Effector CD4-positive, alpha-beta T cell (primary cell): ENCODE measurements around the gene KPNA3.
"Not testable (repeated sequence)": the region's sequence is repeated elsewhere in the genome, so short reads cannot be mapped to it uniquely, and the experiment has no call there.

Experiments
- DNase-seq: peaks from one replicate; pipeline ENCODE4 v3.0.0-alpha.2; 2020
- total RNA-seq: gene quantifications from one replicate; lab custom pipeline; 2026; lab: John Stamatoyannopoulos, UW

Gene KPNA3, protein sequence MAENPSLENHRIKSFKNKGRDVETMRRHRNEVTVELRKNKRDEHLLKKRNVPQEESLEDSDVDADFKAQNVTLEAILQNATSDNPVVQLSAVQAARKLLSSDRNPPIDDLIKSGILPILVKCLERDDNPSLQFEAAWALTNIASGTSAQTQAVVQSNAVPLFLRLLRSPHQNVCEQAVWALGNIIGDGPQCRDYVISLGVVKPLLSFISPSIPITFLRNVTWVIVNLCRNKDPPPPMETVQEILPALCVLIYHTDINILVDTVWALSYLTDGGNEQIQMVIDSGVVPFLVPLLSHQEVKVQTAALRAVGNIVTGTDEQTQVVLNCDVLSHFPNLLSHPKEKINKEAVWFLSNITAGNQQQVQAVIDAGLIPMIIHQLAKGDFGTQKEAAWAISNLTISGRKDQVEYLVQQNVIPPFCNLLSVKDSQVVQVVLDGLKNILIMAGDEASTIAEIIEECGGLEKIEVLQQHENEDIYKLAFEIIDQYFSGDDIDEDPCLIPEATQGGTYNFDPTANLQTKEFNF
- 30.6 reads per million, percentile 57 among the genes with 10 or more reads in this experiment for total RNA-seq

DNA sequence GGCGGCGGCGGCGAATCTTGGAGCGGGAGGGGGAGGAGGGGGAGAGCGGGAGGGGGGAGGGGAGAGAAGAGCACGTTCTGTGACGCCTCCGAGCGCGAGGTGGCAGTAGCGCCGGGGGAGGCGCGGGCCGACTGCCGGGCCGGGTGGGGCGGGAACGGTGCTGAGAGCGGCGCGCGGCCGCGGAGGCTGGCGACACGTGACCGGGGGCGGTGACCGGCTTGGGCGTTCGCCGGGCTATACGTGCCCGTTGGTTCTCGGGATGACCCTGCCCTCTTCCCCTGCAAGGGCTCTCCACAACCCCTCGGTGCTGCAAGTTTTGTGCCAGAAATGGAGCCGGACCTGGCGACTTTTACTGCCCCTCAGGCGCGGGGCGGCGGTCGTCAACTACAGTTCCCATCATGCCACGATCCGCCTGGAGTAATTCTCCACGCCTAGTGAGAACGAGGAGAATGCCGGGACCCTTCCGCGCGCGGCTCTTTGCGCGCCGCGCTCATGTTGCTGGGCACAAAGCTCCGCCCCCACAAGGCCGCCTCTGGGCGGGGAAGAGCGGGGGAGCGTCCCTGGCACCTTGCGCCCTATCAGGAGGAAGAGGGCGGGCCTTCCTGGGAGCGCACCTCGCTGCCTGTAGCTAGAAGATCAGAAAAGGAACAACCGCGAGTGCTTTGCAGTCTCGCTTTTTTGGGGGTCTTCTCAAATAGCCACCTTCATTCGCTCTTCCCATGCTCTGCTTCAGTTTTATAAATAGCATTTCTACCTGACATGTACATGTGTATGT, at the start of gene KPNA3:
KPNA3 (minus strand) TSS at position 133 of the 775 bp plus-strand sequence. CDS start 176 bp downstream, outside the sequence.
- DNase-seq, result peak; percentile 93

DNA sequence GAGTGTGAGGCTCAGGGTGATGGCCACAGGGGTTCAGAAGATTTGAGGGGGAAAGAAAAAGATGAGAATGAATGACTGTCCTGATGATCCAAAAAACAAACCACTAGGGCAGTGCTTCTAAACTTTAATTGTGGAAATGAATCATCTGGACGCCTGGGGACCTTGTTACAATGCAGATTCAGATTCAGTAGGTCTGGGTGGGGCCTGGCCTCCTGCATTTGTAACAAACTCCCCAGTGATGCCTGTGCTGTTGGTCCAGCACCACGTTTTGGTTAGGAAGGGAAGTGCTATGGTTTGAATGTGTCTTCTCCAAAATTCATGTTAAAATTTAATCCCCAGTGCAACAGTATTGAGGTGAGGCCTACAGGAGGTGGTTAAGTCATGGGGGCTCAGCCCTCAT, 49.5 kb upstream of the KPNA3 start:
- no peak for DNase-seq

DNA sequence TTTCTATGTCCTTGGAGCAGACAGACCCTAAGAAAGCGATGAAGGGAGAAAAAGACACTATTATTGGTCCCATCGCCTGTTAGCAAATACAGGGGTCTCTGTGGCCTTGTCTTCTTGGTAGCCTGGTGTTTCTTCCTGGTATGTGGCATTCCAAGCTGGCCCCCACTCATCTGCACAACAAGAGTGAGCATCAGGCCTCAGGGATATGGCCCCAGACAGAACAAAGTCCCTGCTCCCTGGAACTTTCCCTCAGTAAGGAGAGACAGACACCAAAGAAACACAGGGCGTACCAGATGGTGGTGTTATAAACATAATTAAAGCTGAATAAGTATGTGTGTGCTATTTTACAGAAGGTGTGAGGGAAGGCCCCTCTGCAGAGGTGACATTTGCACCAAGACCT, 48.2 kb upstream of the KPNA3 start:
- DNase-seq, result no peak

DNA sequence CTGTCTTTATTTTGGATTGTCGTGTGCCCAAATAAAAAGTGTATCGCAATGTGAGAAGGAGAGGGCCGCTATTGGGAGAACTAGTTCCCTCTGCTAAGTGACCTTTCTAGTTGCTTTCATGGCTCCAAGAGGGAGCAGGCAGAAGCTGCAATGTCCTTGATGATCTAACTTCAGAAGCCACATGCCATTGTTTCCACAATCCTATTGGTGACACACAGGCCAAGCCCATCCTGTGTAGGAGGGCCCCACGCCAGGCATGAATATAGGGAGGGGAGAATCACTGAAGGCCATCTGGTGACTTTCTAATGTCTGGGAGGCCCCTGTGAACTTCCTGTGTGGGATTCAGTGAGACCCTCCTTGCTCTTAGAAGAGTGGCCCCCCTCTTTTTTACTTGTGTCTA, 47.8 kb upstream of the KPNA3 start:
- no peak for DNase-seq

DNA sequence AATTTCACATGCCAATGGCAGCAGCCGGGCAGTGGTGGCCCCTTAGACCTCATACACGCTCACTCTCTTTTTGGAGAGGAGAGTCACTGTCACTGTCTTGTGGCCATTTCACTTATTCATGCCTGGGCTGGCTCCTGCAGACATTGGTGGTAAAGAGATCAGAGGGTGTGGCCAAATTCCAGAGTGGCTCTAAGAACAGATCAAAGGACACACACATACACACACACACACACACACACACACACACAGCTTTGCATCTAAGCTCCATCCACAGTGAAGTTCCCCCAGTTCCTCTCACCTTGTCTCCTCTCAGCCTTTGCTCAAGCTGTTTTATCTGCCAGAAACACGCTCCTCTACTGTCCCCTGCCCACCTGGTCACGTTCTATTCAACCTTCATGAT, 46.5 kb upstream of the KPNA3 start:
- no peak for DNase-seq

DNA sequence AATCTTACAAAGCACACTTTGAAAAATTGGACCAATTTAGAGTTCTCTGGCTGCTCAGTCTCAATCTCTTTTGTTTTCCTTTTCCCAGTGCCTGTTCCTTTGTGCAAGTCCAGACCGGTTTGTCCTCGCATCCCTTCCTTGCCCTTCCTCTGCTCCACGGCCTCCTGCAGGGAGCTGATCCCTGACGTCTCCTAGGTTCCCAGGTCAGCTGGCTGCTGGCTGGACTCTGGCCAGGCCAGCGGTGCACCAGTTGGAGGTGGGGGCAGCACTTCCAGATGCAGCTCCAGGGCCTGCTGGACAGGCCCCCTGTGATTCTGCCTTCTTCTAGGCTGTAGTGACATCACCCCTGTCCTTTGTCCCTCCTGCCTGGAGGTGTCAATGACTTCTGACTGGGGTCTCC, 44.0 kb upstream of the KPNA3 start:
- DNase-seq, result no peak

DNA sequence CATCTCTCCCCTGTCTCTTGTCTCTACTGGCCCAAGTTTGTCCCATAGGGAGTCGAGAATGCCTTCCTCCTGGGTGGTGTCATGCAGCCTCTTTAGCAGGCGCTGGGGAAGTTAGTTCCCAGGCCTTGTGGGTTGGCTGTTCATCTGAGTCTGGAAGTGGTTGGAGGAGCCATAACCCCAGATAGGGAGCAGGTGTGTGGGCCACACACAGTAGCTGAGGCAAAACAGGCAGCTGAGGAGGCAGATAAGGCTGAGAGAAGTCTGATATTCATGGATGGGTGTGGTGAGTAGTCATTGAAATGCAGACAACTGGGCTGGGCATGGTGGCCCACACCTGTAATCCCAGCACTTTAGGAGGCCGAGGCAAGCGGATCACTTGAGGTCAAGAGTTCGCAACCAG, 40.9 kb upstream of the KPNA3 start:
- DNase-seq, result no peak

DNA sequence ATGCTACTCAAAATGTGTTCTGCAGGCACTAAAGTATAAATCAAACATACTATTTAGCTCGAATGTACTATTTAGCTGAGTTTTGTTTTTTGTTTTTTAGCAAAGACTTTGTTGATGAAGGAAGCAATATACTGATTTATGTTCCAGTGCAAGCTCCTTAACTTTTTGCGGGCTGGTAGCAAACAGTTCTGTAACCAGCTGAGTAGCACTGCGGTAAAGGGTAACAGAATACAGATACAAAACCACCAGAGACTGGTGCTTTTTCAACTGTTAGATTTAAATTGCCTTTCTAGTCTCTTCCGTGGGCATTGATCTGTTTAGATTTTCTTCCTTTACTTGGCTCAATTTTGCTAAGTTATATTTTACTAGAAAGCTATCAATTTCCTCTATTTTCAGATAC, 39.0 kb upstream of the KPNA3 start:
- no peak for DNase-seq

DNA sequence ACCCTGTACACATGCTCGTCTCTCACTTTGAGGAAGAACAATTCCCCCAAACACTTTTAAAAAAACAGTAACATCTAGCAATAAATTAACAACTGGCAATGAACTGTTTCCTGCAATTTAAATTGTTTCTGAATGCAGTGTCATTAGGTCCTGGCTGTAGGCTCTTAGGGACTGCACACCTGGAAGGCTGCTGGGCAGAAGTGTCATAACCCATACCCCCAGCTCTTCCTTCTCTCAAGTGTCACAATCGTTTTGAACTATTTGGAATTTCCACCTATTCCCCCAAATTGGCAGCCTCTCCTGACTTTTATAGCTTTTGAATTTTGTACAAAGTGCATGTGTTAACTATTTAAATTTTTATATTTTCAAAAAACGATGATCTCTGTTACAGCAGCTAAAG, 38.2 kb upstream of the KPNA3 start:
- no peak for DNase-seq

DNA sequence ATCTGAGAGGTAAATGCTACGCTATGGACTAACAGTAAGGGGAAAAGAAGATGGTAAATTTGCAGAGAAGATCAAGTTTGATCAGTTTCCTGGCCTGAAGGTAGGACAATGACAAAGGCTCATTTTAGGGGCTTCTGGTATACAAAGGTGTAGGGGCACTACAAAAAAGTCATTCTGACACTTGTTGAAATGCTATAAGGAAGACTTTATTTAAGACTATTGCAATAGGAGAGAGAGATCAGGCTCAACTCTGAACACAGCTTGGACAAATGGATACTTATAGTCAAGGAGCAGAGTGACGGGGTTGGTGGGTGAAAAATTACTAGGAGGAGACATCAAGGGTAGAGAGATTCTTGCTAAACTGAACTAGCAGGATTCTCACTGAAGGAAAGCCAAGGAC, 37.2 kb upstream of the KPNA3 start:
- no peak for DNase-seq

DNA sequence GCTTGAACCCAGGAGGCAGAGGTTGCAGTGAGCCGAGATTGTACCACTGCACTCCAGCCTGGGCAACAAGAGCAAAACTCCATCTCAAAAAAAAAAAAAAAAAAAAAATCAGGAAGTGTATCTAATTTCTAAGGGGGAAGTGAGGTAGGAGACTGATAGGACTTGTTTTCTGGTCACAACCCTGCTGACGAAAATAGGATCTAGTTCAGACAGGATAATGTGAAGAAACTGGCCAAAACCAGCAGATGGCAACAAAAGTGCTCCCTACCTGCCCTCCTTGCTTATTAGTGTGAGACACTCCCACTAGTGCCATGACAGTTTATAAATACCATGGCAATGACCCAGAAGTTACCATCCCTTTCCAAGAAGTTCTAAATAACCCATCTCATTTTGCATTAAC, 36.0 kb upstream of the KPNA3 start:
- DNase-seq, result no peak

DNA sequence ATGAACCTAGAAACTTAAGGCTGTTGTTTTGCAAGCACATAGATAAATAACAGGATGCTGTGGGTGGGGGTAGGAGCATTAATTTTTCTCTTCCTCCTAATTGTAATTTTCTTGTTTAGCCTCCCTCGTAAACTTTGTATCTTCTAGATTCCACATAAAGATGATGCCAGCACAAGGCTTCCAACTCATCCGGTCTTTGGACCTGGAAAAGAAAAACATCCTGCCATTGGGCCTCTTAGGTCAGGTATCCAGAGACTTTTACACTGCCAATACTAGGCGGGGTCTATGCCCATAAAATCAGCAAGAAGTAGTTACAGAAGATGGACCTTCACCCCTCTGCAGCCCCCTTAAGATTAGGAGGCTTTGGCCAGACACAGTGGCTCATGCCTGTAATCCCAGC, 35.4 kb upstream of the KPNA3 start:
- no peak for DNase-seq

DNA sequence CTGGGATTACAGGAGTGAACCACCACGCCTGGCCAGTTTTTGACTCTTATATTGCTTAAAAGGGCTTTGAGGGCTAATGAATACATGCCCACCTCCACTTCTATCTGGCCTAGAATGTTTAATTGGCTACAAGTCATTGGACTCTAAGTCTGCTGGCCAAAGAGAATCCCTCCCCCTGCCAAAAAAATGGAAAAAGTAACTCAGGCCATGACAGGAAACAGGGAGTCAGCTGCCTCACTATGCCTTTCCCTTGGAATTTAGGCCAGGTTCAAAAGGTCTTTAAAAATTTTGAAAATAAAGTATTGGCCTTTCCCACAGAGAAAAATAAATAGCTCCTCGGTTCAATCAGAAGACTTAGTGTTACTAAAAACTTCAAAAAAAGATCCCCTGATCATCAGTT, 34.9 kb upstream of the KPNA3 start:
- no peak for DNase-seq

DNA sequence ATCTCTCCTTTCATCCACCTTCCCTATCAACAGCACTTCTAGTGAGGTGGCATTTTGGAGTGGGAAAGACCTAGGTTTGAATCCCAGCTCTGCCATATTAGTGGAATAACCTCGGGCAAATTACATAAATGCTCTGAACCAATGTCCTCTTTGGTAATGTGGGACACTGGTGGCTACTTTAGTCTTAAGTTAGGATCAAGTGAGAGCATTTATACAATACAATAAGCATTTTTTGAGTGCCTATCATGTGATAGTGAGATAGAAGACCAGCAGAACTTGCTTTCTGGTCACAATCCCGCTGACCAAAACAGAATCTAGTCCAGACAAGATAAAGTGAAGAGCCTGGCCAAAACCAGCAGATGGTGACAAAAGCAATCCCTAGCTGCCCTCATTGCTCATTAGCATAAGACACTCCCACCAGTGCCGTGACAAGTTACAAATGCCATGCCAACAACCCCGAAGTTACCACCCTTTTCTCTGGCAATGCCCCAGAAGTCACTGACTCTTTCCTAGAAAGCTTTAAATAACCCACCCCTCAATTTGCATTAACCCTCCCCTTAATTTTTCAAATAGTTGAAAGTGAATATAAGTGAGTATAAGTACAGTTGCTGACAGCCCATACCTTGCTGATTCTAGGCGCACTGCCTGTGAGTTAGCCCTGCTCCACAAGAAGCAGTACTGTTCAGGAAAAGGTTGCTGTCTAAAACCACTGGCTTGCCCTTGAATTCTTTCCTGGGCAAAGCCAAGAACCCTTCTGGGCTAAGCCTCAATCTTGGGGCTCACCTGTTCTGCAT, 28.9 kb upstream of the KPNA3 start:
- DNase-seq, result no peak

DNA sequence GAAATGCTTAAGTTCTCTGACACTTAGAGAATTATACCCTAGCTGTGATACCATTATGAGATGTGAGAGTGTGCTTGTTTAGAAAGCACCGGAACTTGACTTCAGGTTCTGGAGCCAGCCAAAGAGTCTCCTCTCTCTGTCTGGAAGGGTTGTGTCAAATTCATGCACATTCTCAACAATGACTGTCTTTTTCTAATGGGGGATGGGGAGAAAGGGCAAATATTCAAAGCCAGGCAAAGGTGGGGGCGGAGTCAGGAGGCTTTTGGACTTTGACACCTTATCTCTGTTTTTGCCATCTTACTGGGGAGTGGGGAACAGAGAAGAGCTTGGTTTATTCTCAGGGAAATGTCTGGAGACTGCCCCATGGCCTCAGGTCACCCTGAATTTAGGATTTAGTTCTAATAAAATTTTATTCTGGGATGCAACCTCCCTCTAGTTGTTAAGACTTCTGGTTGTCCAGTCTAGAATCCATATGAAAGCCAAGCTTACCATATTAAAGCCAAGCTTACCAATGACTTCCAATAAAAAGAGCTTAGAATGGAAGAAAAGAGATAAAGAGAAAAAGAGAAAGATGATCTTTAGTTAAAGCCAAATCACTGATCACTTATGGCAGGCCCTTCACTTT, 28.2 kb upstream of the KPNA3 start:
- no peak for DNase-seq

DNA sequence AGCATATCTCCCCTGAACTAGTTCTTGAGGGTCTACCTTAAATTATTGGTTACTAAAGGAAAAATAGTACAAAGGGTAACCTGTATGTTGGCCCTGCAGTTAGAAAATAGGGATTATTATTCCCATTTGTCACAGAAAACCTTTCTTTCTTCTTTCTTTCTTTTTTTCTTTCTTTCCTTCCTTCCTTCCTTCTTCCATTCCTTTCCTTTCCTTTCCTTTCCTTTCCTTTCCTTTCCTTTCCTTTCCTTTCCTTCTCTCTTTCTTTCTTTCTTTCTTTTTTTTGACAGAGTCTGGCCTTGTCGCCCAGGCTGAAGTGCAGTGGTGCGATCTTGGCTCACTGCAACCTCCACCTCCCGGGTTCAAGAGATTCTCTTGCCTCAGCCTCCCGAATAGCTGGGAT, 23.6 kb upstream of the KPNA3 start:
- DNase-seq, result not testable (repeated sequence)

DNA sequence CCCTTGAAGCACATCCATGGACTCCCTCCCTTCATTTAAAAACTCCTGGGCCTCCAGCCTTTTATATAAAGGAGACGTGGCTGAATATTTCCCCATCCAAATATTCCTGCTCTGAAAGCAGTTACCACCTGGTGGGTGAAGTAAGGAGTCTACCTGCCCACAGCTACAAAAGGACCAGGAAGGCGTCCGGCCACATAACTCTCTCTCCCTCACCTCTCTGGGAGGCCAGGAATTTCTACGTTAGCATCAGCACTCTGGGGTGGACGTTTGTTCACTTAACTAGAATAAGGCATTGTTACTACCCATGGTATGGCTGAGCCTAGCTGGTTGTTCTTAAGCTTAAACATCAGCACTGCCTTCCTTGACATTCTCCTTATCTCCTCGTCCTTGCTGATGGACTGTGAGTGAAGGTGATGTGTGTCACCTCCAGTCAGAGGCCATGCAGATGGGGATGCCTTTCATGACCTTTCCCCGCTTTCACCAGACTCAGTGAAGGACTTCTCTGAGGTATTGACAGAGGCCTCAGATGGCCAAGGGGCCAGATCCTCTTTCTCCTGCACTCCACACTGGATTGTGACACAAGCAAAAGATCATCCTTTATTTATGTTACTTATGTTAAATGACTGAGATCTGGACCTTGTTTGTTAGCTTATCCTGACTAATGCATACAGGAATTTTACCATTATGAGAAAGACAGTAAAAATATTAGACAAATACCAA, 22.2 kb upstream of the KPNA3 start:
- DNase-seq, result no peak

DNA sequence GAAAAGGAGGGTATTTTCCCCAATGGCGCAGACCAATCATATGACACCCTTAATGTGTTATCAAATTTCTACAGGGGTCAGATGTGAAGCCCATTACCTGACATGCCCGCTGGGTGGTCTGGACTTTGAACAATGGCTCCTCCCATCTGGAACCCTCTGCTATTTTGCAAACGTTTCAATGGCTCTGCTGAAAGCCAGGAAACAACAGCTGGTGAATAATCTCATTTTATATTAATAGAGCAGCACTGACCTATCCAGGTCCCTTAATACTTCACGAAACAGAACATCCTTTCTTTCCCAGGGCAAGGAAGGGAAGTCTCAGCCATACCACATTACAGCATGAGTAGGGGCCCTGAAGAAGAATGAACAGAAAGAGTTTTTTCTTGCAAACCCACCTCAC, 20.3 kb upstream of the KPNA3 start:
- no peak for DNase-seq

DNA sequence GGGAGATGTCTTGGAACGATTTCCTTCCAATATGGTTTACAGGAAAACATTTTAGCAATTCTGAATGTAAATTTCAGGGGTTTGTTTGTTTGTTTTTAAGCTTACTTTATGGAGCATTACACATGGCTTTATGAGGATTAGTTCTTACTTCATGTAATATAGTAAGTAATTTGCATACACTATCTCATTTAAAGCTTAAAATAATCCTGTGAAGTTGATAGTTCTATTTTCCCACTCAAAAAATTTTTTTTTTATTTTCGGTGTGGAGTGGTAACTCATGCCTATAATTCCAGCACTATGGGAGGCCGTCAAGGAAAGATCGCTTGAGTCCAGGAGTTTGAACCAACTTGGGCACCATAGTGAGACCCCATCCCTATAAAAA, 19.0 kb upstream of the KPNA3 start:
- no peak for DNase-seq

DNA sequence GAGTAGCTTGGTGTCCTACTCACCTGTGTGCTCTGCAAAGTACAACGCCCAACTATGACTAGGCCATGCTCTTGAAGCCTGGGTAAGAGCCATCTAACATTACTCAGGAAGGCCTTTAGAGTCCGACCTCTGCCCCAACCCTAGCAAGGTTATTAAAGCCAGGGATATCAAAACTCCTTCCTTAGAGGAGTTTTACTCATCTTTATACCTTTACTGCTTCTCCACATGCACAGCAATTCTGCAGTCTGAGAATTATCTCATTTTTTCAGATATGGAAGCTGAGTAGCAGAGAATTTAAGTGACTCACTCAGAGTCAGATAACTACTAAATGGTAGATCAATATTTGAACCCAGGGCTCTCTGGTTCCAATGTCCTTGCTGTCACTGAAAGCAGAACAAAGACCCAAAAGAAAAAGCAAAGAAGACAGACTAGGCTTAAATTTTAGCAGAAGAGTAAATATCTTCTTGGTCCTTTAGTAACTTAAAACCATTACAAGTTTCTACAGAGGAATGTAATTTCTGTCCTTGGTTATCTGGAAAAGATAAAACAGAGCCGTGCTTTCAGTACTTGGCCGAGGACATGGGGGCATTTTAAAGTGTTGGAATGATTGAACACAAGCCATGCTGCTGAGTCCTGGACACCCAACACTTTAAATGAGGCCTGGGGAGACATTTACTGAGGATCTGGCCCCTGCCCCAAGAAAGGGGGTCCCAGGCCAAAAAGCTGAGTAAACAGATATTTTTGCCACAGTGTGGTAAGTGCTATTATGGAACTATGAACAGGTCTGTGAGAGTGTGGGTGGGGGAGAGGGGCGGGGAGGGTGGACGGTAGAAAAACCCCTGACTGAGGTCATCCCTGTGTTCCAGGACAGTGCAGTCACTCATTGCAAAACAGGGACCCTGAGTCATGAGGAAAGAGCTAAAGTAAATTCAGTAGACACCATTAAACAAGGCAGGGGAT, 18.4 kb upstream of the KPNA3 start:
- DNase-seq, result no peak

DNA sequence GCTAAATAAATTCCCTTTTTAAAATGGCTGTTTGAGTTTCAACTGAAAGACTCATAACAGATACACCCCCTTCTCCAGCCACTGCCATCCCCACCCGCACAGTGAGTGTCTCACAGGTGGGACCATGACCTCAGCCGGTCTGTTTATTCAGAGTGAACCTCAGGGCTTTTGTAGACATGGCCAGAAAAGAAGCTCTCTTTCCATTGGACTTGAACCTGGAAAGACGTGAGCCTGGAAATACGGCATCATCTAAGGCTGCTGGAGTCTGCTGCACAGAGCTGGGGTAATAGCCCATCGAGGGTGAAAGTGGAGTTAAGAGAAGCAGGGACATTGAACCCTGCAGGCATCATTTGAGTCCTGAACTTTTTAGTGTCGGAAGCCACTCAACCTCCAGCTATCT, 15.2 kb upstream of the KPNA3 start:
- no peak for DNase-seq
